ENCODE measurements around the gene GIMAP1.

The GIMAP1 gene

GRCh38 chr7:150721970-150722373 is 5.6 kb downstream of the GIMAP1 start:
- in situ Hi-C loops (cut with MboI; ENCODE audit: low sequenced_read_pairs) = no loop called here

GRCh38 chr7:150722431-150722931 is 6.1 kb downstream of the GIMAP1 start:
- in situ Hi-C loops (cut with MboI; ENCODE audit: low sequenced_read_pairs) = no loop called here

GRCh38 chr7:150723467-150723866 is 7.1 kb downstream of the GIMAP1 start:
- in situ Hi-C loops (cut with MboI; ENCODE audit: low sequenced_read_pairs) = no loop called here

- in situ Hi-C loops (cut with MboI; ENCODE audit: low sequenced_read_pairs) = no loop called here
These were observed 11.0 kb downstream of the GIMAP1 start for GRCh38 chr7:150727381-150727780.

GRCh38 chr7:150728011-150728410 is 11.6 kb downstream of the GIMAP1 start:
- in situ Hi-C loops (cut with MboI; ENCODE audit: low sequenced_read_pairs) = no loop called here

- in situ Hi-C loops (cut with MboI; ENCODE audit: low sequenced_read_pairs) = no loop called here
These were observed 12.2 kb downstream of the GIMAP1 start for GRCh38 chr7:150728609-150729008.

GRCh38 chr7:150731916-150732315 is 15.5 kb downstream of the GIMAP1 start:
- in situ Hi-C loops (cut with MboI; ENCODE audit: low sequenced_read_pairs) = no loop called here

GRCh38 chr7:150732786-150733481 is 16.5 kb downstream of the GIMAP1 start:
- in situ Hi-C loops (cut with MboI; ENCODE audit: low sequenced_read_pairs) = no loop called here

- in situ Hi-C loops (cut with MboI; ENCODE audit: low sequenced_read_pairs) = no loop called here
These were observed 17.2 kb downstream of the GIMAP1 start for GRCh38 chr7:150733482-150734095.

- in situ Hi-C loops (cut with MboI; ENCODE audit: low sequenced_read_pairs) = no loop called here
These were observed 17.8 kb downstream of the GIMAP1 start for GRCh38 chr7:150734254-150734653.

GRCh38 chr7:150735596-150736358 is 19.4 kb downstream of the GIMAP1 start:
- in situ Hi-C loops (cut with MboI; ENCODE audit: low sequenced_read_pairs) = no loop called here

GRCh38 chr7:150736864-150737263 is 20.5 kb downstream of the GIMAP1 start:
- in situ Hi-C loops (cut with MboI; ENCODE audit: low sequenced_read_pairs) = no loop called here

GRCh38 chr7:150737265-150738055 is 21.0 kb downstream of the GIMAP1 start, which contains the start of gene GIMAP5:
TSS of gene GIMAP5 (plus strand) at chr7:150737418. CDS start at chr7:150740885, 3,467 bp downstream.
- in situ Hi-C loops (cut with MboI; ENCODE audit: low sequenced_read_pairs) = no loop called here

- in situ Hi-C loops (cut with MboI; ENCODE audit: low sequenced_read_pairs) = no loop called here
These were observed 21.7 kb downstream of the GIMAP1 start for GRCh38 chr7:150738092-150738491.

- in situ Hi-C loops (cut with MboI; ENCODE audit: low sequenced_read_pairs) = no loop called here
These were observed 22.2 kb downstream of the GIMAP1 start for GRCh38 chr7:150738591-150739001.

- in situ Hi-C loops (cut with MboI; ENCODE audit: low sequenced_read_pairs) = no loop called here
These were observed 22.6 kb downstream of the GIMAP1 start for GRCh38 chr7:150739033-150739432.

- in situ Hi-C loops (cut with MboI; ENCODE audit: low sequenced_read_pairs) = no loop called here
These were observed 23.6 kb downstream of the GIMAP1 start for GRCh38 chr7:150740053-150740452.

- in situ Hi-C loops (cut with MboI; ENCODE audit: low sequenced_read_pairs) = no loop called here
These were observed 26.0 kb downstream of the GIMAP1 start for GRCh38 chr7:150742286-150742968.

GRCh38 chr7:150744041-150744656 is 27.7 kb downstream of the GIMAP1 start:
- in situ Hi-C loops (cut with MboI; ENCODE audit: low sequenced_read_pairs) = no loop called here

- in situ Hi-C loops (cut with MboI; ENCODE audit: low sequenced_read_pairs) = no loop called here
These were observed 28.7 kb downstream of the GIMAP1 start for GRCh38 chr7:150745086-150745485.

All from HL-60/S4 treated with retinoic acid at 250 ng/mL for 4 days and 3 days (cell line).